ENCODE results near the gene BANP.
"Not testable (repeated sequence)": the region's sequence is repeated elsewhere in the genome, so short reads cannot be mapped to it uniquely, and the experiment has no call there.

DNA sequence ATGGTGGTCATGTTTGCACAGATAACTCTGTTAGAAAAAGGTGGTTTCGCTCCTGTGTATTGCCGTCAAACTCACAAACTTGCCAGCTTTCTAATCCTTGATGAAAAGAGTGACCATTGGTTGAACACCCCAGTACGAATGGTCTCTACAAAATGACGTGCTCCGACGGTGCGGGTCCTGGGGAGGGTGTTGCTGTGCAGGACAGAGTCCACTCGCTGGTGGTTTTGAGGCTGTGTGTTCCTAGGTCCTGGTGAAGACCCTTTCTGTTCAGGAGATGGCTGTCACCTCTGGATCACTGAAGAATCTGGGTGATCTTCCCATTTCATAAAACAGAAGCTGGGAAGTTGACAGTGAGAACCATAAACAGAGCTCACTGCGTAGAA, 87.3 kb downstream of the BANP start:
- TF ChIP-seq, protein P1, sequence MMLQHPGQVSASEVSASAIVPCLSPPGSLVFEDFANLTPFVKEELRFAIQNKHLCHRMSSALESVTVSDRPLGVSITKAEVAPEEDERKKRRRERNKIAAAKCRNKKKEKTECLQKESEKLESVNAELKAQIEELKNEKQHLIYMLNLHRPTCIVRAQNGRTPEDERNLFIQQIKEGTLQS (CRISPR knock-in tag; conservative IDR thresholded peaks at IDR 0.05) = not testable (repeated sequence)
- TF ChIP-seq, protein P2, sequence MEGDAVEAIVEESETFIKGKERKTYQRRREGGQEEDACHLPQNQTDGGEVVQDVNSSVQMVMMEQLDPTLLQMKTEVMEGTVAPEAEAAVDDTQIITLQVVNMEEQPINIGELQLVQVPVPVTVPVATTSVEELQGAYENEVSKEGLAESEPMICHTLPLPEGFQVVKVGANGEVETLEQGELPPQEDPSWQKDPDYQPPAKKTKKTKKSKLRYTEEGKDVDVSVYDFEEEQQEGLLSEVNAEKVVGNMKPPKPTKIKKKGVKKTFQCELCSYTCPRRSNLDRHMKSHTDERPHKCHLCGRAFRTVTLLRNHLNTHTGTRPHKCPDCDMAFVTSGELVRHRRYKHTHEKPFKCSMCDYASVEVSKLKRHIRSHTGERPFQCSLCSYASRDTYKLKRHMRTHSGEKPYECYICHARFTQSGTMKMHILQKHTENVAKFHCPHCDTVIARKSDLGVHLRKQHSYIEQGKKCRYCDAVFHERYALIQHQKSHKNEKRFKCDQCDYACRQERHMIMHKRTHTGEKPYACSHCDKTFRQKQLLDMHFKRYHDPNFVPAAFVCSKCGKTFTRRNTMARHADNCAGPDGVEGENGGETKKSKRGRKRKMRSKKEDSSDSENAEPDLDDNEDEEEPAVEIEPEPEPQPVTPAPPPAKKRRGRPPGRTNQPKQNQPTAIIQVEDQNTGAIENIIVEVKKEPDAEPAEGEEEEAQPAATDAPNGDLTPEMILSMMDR (IDR thresholded peaks at IDR 0.05) = not testable (repeated sequence)
- TF ChIP-seq NFYB (CRISPR knock-in tag; conservative IDR thresholded peaks at IDR 0.05; ENCODE audit: low read depth); FOXK1 (CRISPR knock-in tag; IDR thresholded peaks at IDR 0.05); IRF2 (CRISPR knock-in tag; IDR thresholded peaks at IDR 0.05; ENCODE audit: borderline replicate concordance, low read depth); NFE2L1 (CRISPR knock-in tag; IDR thresholded peaks at IDR 0.05): not testable (repeated sequence)

Data from WTC11 (cell line).